ENCODE results near the gene ZSCAN23.

DNA sequence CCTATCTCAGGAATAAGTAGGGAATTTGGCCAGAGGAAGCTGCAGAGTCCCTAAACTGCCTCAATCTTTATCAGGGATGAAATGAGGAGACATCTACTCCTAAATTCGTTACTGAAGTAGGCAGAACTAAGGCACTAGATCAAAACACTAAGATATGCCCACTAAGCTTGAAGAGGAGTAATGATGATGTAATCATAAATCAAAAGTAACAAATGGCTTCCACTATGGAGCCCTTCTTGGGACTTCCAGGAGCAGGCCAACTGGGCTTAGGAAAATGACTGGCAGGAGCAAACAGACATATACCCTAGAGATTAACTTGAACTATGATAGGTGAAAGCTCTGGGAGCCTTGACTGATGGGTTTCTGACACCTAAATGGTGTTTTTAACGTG lies 59.2 kb downstream of the ZSCAN23 start:
- TF ChIP-seq CTCF (IDR thresholded peaks at IDR 0.05; ENCODE audit: low read depth, low read length, poor library complexity, severe bottlenecking), result no peak
- no peak for TF ChIP-seq EZH2phosphoT487 (IDR thresholded peaks at IDR 0.05; ENCODE audit: borderline replicate concordance, low read length)

Measured in DOHH2 (cell line).